ENCODE results near the gene GIPC1.

Gene GIPC1

DNA sequence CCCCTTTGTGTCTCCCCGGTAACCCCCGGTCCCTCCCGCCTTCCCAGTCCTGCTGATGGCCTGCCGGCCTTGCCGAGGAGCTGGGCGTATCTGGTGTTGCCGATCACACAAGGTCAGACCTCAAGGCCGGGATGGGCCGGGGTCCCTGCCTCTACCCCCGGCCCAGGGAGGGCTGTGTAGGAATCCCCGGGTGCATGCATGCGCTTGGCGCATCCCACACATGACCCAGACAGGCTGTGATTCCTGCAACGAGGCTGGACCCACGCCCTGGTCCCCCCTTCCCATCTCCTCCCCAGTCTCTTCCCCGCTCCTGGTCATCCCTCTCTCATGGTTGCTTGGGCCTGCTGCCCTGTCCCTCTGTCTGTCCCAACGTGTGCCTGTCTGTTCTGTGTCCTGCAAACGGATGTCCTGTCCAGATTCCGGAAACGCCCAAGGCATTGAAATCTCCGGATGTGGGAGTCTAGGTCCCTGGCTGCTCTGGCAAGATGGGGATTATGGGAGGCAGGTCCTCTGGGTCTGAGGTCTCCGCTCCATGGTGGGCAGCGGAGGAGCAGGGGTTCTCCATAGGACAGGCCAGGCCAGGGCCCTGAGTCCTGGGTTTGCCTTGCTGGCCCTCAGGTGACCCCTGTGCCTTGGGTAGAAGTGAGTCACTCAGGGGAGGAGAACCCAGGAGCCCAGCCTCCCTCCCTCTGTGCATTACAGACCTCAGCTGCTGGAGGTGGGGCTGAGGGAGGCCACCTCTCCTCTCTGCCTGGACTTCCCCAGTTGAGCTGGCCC is 61.2 kb downstream of the GIPC1 start:
- DNase-seq, result peak in 1 of 5 donors; percentile 17

DNA sequence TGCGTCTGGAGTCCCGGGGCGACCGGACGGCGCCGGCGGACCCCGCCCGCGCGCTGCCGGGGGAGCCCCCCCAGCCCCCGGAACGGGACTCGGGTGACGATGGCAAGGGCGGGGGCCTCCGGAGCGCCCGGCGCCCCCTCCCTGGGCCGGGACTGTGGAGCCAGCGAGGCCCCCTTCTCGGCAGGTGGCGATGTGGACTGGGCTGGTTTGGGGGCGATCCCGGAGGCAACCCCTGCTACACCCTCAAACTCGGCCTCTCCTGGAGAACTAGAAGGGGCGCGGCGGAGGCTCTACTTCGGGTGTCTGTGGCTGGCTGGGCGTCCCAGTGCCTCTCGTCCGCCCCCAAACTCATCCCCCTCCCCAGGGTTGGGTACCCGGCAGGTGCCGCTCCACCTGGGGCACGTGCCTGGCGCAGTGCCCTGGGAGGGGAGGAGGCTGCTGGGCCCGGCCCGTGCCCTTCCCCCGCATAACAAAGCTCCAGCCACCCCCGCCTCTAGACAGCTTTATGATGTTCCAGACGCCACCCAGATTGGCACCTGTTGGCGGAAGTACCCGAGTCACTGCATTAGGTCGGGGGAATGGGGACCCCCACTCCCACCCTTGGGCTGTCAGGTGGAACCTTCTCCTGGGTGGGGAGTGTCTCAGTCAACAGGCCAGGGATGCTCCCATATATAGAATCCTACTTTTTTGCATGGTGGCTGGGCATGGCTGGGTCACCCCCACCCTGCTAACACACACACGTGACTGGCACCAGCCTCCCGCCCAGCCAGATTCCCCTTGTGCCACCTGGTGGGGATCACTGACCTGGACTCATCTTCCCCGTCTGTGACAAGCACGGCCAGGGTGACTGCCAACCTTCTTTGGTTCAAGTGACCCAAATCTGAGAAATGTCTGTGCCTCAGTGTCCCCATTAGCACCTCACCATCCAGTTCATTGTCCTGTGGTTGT is 62.1 kb downstream of the GIPC1 start:
- DNase-seq, result peak in 2 of 5 donors; percentile 34 to 52

DNA sequence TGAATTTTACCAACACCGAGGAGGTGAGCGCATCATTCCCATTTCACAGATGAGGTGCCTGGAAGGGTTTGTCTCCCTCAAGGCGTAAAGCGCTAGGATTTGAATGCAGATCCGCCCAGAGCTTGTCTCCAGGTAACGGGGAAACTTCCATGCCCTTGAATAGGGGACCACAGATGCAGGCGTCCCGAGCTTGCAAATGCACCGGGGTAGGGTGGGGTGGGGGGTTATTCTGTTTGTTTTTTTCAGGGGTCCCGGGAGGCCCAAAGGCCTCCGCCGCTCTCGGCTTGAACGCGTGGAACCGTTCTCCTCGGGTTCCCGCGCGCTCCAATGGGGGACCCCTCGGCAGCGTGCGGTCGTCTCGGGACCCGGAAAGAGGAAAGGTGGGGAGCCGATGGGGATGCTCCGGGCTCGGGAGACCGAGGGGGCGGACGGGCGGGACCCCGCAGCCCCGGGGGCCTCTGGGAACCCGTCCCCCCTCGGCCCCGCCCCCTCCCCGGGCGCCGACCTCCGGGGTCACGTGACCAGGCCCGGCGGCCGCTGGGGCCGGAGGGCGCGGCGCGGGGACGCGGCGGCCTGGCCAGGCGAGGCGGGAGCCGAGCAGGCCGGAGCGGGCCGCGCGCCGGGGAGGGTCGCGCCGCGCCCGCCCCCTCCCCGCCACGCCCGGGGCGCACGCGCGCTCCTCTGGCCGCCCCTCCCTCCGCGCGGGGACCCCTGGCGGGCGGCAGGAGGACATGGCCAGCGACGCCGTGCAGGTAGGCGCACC is 63.0 kb downstream of the GIPC1 start, which contains the start of gene PKN1:
PKN1 (plus strand) TSS at position 516 of the 763 bp plus-strand sequence; CDS start at position 732, 216 bp downstream.
- DNase-seq, result peak in 3 of 5 donors; percentile 30 to 56 (median 44)

DNA sequence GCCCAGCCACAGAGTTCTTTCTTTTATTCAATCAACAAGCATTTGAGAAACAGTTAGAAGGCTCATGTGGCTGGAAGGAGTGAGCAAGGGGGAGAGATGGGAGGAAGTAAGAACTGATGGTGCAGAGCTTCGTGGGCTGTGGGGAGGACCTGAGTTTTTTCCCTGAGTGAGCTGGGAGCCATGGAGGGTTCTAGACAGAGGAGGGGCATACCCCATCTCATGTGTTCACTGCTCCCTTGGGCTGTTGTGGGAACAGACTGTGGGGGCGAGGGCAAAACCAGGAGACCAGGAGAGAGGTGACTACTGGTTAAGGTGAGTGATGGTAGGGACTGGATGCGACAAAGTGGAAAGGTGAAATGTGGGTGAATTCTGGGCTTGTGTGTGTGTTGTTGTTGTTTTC is 65.2 kb downstream of the GIPC1 start:
- no peak for DNase-seq

DNA sequence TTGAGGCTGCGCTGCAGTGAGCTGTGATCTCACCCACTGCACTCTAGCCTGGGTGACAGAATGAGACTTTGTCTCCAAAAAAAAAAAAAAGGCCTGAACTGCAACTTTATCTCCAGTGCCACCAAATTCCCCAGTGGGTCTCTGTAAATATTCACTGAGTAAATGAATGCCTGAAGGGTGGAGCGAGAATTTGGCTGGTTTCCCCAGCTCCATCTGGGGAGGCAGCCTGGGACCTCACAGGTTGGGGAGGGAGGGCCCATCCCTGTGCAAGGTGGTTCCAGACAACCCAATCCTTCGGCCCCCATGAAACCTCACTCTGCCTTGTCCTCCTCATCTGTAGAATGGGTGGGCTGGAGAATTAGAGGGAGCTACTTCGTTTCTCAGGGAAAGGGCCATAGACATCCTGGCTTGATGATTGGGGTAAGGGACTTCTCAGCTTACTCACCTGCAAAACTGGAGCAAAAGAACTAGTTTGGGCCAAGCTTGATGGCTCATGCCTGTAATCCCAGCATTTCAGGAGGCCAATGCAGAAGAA is 67.0 kb downstream of the GIPC1 start:
- no peak for DNase-seq
